ENCODE results near the gene FOXJ3.

FOXJ3 gene

GRCh38 chr1:42335050-42335808 is at the start of gene FOXJ3:
TSS of gene FOXJ3 (minus strand) at chr1:42335235. CDS start at chr1:42311093, 24,142 bp downstream.
- peak; percentile 90 for DNase-seq (ENCODE audit: low read depth)

DNA sequence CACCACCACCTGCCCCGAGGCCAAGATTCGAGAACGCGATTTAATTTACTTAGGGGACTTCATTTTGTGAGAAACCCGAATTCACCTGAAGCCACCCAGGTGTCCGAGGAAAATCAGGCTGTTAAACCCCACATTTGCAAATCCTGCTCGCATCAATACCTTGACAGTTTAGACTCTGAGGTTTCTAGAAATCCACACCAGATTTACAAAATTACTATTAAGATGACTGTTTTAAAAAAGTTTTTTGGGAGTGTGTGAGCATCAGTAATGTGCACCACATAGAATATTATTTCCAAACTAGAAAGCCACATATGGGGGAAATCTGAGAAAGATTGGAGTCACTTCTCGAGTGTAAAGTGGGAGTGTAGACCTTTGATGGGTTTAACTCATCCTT is 46.2 kb upstream of the FOXJ3 start:
- no peak for DNase-seq (ENCODE audit: low read depth)

DNA sequence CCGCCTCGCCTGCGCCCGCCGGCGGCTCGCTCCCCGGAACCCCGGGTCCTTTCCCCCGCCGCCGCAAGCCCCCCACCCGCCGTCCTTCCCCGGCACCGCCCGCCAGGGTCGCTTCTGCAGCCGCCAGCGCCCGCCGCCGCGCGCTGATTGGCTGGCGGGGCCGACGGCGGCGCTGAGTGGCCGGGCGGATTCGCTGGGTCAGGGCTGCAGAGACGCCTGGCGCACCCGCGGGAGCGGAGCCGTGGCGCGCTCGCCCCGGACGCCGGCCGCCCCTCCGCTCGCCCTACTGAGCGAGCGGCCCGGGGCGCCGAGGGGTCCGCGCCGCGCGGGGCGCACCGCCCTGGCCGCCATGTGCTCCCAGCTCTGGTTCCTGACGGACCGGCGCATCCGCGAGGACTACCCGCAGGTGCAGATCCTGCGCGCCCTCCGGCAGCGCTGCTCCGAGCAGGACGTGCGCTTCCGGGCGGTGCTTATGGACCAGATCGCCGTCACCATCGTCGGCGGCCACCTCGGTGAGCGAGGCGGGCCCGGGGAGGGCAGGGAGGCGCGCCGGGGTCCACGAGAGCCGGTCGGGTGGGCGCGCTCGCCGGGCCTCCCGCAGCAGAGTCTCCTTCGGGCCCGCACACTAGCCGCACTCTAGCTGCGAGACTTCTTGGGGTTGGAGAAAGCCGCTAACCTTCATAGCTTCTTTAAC is 45.7 kb upstream of the FOXJ3 start, which contains the start of gene RIMKLA:
Gene RIMKLA, plus strand, starts transcription at position 207 of the 694 bp plus-strand sequence. Its CDS starts 143 bp downstream, at position 350.
- DNase-seq (ENCODE audit: low read depth): peak; percentile 53

- peak; percentile 50 for DNase-seq (ENCODE audit: low read depth)
Observed at GRCh38 chr1:42379794-42380585, 45.0 kb upstream of the FOXJ3 start.

DNA sequence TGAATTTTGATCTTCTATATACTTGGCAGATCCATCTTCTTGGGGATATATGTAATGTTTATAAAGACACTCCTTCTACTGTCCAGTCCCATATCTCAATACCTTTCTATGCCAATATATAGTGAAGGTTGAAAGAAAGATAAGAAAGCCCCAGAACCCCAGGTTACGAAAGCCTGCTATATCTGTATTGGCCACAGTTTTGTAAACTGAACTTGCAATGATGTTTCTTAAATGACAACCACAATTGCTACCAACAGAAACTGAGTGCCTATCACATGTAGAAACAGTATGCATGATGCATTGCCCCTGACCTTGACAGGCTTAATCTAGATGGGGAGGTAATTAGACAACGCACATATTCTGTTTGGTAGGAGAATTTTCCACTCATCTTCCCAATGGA is 37.8 kb upstream of the FOXJ3 start:
- DNase-seq (ENCODE audit: low read depth): no peak

GRCh38 chr1:42370876-42371549 is 36.0 kb upstream of the FOXJ3 start:
- DNase-seq (ENCODE audit: low read depth): no peak

DNA sequence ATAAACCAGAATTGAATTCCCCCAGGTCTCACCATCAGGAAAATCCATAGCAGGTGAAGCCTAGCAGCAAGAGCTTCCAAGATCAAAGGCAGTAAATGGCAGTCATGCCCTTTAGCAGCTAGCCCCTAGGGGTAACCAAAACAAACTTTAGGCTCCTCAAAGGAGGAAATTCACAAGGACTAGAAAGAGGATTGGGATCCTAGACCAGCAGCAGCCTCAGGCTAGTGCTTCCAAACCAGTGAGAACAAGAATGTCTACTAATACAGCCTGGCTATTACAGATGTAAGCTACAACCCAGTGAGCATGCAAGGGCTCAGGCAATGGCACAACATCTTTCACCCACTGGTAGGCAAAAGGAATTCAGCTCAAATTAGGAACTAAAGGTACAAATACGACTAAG is 34.4 kb upstream of the FOXJ3 start:
- DNase-seq (ENCODE audit: low read depth): no peak

GRCh38 chr1:42368096-42368795 is 33.2 kb upstream of the FOXJ3 start:
- DNase-seq (ENCODE audit: low read depth): no peak

DNA sequence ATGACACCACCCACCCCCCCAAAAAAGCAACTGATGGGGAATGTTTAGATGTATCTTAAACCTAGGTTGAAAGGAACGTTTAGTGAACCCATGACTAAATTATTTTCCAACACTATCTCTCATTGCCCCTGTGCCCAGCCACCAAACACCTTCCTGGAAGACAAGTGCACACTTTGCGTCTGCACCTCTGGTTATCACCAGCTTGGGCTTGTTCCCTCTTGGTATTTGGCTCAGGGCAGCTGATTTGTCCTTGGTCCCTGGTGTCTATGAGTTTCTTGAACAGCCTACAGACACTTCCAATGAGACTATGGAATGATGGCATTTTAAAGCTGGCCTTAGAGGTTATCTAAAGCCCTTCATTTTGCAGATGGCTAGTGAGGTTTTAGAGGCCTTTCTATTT is 30.1 kb upstream of the FOXJ3 start:
- no peak for DNase-seq (ENCODE audit: low read depth)

DNA sequence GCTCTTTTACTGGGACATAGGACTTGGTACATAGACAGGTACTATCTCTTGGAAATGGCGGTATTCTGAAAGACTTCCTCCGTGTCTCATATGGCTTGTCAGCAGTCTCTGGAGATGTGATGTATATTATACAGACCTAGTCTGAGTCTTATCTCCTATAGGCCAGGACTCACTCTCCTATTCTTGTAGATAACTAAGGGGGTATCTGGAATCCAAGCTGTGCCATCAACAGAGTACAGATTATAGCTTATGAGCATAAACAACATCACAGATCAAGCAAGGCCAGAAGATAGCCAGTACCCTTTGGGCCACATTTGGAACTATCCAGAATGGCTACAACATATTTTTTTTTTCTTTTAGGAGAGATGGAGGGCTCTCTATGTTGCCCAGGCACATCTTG is 29.5 kb upstream of the FOXJ3 start:
- DNase-seq (ENCODE audit: low read depth): no peak

DNA sequence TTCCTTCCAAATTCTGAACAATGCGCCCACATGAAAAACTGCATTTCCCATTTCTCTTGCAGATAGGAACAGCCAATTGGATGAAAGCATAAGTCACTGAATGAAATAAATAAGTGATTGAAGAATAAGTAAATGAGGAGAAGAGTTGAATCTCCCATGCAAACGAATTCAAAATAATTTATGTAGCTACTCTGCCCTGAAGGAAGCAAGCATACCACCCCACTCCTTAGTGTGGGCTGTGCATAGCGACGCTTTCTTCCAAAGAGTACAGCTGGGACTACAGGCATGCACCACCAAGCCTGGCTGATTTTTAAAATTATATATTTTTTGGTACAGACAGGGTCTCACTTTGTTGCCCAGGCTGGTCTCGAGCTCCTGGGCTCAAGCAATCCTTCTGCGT is 29.1 kb upstream of the FOXJ3 start:
- DNase-seq (ENCODE audit: low read depth): no peak

- peak; percentile 15 for DNase-seq (ENCODE audit: low read depth)
Observed at GRCh38 chr1:42359466-42359865, 24.4 kb upstream of the FOXJ3 start.

GRCh38 chr1:42358791-42359190 is 23.8 kb upstream of the FOXJ3 start:
- no peak for DNase-seq (ENCODE audit: low read depth)

- peak; percentile 21 for DNase-seq (ENCODE audit: low read depth)
Observed at GRCh38 chr1:42350086-42350485, 15.1 kb upstream of the FOXJ3 start.

DNA sequence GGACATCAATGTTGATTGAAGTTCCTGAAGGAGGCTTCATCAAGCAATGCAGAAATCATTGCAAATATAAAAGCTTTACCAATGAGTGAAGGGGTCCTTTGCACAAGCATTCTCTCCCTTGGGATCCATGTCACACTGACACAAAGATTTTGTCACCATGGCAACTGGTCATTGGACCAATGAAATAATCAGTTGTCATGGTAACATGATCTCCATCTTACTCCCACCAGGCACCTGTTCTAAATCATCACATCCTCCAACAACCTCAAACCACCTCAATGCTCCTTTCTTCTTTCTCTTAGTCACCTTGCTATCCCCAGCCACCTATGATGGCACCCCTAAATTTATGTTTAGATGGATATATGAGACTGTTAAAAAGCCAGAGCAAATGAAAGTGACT is 13.5 kb upstream of the FOXJ3 start:
- DNase-seq (ENCODE audit: low read depth): no peak

- DNase-seq (ENCODE audit: low read depth): no peak
Observed at GRCh38 chr1:42343049-42343448, 8.0 kb upstream of the FOXJ3 start.

- no peak for DNase-seq (ENCODE audit: low read depth)
Observed at GRCh38 chr1:42340901-42341300, 5.9 kb upstream of the FOXJ3 start.

DNA sequence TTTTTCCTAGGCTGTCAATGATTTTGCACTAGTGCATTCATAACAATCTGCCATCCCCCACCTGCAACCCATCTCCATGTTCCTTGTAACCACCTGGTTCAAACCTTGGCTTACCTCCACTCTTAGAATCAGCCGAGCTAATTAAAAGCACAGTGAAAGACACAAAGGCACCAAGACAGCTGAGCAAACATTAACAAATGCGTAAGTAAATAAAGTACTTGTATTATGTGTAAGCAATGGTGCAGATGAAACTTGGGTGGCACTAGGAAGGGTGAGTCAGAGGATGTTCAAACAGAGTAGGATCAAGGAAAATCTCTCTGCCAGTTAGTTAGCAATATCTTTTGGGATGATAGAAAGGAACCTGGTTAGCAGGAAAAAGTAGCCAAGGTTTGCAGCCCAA is 5.1 kb upstream of the FOXJ3 start:
- DNase-seq (ENCODE audit: low read depth): peak; percentile 17

GRCh38 chr1:42336978-42337377 is 1.9 kb upstream of the FOXJ3 start:
- no peak for DNase-seq (ENCODE audit: low read depth)

DNA sequence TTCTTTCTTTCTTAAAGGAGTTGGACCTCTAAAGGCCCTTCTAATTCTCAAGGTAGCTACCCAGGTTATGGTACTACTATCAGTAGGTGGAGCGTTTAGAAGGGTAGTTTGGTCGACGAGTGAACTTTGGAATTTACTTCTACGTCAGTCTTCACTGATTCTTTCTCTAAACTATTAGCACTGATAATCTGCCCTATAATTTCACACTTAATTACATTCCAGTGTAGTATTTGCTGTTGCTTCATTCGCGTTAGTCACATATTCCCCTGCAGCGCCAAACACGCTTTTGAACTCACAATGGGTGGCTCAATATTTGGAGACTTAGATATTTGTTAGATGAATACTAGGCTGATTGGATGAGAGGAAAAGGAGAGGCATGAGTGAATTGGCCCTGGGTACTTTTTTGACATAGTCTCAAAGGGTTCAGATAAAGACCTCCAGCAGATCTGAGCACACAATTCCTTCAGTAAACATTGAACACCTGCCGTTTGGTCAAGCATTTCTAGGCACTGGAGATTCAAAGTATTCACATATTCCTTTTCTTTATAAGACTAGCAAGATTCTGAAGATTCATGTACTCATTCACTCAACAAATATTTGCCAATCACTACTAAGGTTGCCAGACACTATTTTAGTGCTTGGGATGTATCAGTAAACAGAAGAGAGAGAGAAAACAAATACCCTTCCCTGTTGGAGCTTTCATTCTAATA is 929 bp upstream of the FOXJ3 start:
- peak; percentile 74 for DNase-seq (ENCODE audit: low read depth)

Measured in EH (cell line).